AG09319 (cell line): ENCODE measurements around the gene PDE3A.
A peak's percentile ranks its signal among the peaks of the same experiment; 100 is the strongest.

Experiments
- DNase-seq: peaks from one replicate; pipeline ENCODE4 v3.0.0-alpha.2; 2010; ENCODE audit warnings: low read depth; ENCODE audit errors: extremely low read depth
- TF ChIP-seq, protein P1 (sequence below): IDR thresholded peaks from 2 replicates; pipeline ENCODE4 v1.5.1; 2011; ENCODE audit warnings: low read depth, mild to moderate bottlenecking, inconsistent platforms, low read length, moderate library complexity

Gene PDE3A

DNA sequence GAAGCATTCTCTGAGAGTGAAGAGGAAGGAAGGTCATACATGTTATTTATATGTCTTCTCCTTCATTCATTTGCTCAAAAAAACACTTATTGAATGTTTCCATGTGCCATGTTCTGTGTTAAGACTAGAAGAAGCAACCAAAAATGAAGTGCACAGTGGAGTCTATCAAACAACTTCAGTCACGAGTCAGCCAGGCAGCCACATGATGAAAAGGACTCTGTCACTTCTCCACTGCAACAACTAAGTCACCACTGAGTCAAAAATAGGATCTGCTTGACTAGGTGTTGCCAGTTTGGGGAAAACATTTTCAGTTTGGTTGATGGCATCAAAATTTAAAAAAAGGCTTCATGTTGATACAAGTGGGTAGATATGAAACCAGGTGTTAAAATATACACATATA is 142.5 kb downstream of the PDE3A start:
- DNase-seq, result no peak
- TF ChIP-seq, protein P1, sequence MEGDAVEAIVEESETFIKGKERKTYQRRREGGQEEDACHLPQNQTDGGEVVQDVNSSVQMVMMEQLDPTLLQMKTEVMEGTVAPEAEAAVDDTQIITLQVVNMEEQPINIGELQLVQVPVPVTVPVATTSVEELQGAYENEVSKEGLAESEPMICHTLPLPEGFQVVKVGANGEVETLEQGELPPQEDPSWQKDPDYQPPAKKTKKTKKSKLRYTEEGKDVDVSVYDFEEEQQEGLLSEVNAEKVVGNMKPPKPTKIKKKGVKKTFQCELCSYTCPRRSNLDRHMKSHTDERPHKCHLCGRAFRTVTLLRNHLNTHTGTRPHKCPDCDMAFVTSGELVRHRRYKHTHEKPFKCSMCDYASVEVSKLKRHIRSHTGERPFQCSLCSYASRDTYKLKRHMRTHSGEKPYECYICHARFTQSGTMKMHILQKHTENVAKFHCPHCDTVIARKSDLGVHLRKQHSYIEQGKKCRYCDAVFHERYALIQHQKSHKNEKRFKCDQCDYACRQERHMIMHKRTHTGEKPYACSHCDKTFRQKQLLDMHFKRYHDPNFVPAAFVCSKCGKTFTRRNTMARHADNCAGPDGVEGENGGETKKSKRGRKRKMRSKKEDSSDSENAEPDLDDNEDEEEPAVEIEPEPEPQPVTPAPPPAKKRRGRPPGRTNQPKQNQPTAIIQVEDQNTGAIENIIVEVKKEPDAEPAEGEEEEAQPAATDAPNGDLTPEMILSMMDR, result no peak

DNA sequence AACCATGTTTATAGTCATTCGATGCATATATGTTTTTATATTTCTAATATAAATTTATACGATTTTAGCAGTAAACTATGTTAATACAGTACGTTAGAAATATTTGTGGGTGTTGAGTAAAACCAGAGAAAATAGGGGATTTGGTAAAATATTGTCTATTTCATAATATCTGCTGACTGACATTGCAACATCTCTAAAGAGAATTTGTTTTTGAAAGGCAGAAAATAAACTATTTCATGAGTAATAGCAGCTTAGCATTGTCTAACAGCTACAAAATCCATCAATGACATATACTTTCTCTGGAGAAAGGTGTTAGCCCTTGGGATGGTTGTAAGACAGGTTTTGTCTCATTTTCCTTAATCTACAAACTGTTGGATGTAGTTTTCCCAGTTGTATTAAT is 144.9 kb downstream of the PDE3A start:
- TF ChIP-seq, protein P1, result no peak
- no peak for DNase-seq

DNA sequence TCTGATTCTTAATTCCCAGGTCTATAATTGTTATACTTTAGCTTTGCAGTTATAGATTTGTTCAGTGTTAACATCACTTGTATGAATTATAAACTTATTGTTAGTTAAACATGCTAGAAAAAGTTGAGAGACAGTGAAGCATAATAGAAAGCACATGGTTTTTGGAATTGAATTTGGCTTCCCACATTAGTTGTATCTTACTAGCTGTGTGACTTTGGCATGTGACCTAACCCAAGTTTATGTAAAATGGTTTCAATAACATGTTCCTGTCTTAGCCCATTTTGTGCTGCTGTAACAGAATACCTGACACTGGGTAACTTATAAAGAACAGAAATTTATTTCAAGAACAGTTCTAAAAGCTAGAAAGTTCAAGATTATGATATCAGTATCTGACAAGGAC is 146.3 kb downstream of the PDE3A start:
- TF ChIP-seq, protein P1, result no peak
- DNase-seq, result peak; percentile 19

DNA sequence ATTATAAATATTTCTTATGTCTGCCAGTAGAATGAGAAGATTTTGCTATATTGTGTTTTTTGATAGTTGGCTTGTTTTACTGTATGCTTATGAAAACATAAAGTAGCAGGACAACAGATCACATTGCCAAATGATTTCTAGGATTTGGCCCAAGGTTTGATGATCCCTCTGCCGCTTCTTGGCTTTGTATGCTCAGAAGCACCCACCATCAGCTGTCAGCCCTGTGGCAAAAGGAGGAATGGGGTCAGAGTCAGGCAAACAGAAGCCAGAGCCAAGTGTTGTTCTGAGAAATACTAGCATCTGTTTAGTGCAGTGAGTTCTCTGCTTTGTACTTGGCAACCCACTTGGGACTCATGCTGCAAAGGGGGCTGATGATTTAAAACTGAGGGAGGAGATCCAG is 152.2 kb downstream of the PDE3A start:
- TF ChIP-seq, protein P1, result no peak
- no peak for DNase-seq

DNA sequence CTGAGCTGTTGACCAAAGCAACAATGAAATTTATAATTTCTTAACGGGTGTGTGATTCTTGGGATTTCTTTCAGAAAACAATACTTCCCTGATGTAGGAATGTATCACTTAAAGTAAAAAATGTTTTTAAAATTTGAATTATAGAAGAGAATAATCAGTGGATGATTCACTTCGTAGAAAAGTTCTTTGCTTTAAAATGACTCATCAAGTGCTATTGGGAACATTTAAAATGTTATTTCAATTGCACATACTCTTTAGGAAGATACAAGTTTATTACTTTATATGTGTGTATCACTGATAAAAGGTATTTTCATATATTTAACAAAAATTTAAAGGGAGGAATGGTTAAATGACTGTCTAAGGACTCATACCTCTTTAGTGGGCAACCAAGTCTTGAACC is 155.3 kb downstream of the PDE3A start:
- DNase-seq, result no peak
- TF ChIP-seq, protein P1, result no peak

DNA sequence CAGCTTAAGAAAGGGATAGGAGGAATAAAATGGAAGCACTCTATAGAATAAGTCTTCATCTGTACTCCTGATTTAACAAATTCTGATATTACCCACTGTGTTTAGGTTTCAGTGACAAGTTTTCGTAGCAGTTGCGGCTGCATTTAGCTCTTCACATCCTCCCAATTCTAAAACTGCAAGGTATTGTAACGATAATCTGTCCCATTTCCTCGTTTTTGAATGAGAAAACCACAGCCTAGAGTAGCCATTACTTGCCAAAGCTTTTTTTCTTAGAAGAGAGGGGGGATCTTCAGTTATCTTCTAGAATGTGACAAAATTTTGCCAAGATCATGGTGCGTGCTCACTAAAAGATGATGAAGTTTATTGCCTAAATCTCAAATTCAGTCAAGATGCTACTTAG is 155.8 kb downstream of the PDE3A start:
- DNase-seq, result no peak
- TF ChIP-seq, protein P1, result no peak

DNA sequence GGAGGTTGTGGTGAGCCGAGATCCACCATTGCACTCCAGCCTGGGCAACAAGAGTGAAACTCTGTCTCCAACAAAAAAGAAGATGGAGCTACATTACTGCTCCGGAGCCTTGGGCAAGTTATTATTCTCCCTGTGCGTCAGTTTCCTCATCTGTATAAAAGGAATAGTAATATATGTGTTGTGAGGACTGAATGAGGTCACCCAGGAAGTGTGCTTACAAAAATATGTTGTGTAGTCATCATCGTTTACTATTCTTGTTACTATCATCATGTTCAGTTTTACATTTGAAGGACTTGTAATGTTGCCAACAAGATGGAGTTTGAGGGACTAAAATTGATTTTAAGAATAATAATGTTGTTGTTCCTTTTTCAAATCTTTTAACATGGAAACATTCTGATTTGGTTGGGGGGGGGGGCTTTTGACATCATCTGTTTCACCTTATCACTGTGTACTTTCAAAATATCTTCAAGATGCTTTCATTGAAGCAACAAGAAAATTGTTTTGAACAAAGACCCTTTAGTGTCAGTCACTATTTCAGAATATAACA is 156.8 kb downstream of the PDE3A start:
- no peak for DNase-seq
- TF ChIP-seq, protein P1, result no peak
